ENCODE data around the gene FKBP9.

The FKBP9 gene

DNA sequence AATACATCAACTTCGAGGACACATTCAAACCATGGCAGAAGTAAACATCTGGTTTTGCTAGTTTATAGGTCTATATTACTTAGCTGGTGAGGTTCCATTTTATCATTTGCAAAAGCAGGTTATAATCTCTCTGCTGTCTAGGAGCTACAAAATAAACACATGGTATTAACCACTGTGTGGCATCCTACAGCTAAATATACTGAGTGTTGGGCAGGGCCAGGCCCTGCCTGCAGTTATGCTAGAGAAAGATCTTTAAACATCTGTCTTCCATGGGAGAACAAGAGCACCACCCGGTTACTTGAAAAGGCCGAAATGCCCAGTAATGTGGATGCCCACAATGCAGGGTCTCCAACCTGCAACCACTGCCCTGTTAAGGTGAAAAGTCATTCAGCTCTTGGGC, 20.6 kb upstream of the FKBP9 start:
- H3K27me3 ChIP-seq (ENCODE audit: control insufficient read depth in 1 of 2, insufficient read depth in 2 of 2, low read length in 2 of 2) = no peaks in the 10 kb centered on the region
- no peak overlapping the region for H3K4me3 ChIP-seq (ENCODE audit: low read depth in 1 of 2, low read length in 2 of 2)
- peaks cover 42% of the 10 kb centered on the region for H3K4me1 ChIP-seq (ENCODE audit: insufficient read depth, low read length)
- H3K36me3 ChIP-seq (ENCODE audit: insufficient read depth, low read length) = peaks cover 5% of the 10 kb centered on the region
- no peak overlapping the region for H3K27ac ChIP-seq (ENCODE audit: low read depth, low read length)
- no peak overlapping the region for H3K9ac ChIP-seq (ENCODE audit: low read length)
- no peaks in the 10 kb centered on the region for H3K9me3 ChIP-seq (ENCODE audit: low read length)

DNA sequence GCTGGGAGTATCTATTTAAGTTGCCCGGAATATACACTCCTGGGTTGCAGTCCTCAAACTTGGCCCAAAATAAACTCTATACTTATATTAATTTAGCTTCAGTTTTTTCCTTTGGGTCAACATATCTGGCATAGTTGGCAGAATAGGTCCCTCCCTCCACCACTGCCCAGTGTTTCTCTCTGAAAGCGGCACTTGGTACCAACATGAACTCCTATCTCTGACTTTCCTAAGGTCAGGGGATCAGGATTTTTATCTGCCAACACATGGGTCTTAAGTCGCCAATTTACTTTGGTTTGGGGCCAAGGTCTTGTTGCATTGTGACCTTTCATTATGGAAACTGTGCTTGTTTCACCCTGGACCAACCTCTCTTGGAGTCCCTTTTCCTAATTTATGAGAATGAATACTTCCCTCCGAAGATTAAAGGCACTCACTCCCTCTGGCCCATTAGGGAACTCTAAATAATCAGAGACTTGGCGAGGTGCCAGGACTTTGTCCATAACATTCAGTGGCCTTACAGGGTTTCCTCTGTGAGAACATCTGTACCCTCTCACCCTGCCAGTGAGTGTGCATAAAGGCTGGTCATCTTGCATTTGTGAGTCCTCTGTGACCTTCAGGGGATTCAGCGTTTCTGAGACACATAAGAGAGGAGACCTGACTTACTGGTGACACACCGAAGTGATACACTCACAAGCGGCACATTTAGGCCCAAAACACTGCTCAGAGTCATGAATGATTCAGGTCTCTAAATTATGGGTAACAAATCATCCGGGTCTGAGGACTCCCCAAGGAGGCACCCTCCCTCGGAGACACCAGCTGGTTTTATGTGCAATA, 19.7 kb upstream of the FKBP9 start:
- no peak overlapping the region for H3K4me3 ChIP-seq (ENCODE audit: low read depth in 1 of 2, low read length in 2 of 2)
- peaks cover 42% of the 10 kb centered on the region for H3K4me1 ChIP-seq (ENCODE audit: insufficient read depth, low read length)
- H3K9me3 ChIP-seq (ENCODE audit: low read length) = no peaks in the 10 kb centered on the region
- H3K9ac ChIP-seq (ENCODE audit: low read length) = no peak overlapping the region
- no peak overlapping the region for H3K27ac ChIP-seq (ENCODE audit: low read depth, low read length)
- H3K36me3 ChIP-seq (ENCODE audit: insufficient read depth, low read length) = no peaks in the 10 kb centered on the region
- H3K27me3 ChIP-seq (ENCODE audit: control insufficient read depth in 1 of 2, insufficient read depth in 2 of 2, low read length in 2 of 2) = no peaks in the 10 kb centered on the region

DNA sequence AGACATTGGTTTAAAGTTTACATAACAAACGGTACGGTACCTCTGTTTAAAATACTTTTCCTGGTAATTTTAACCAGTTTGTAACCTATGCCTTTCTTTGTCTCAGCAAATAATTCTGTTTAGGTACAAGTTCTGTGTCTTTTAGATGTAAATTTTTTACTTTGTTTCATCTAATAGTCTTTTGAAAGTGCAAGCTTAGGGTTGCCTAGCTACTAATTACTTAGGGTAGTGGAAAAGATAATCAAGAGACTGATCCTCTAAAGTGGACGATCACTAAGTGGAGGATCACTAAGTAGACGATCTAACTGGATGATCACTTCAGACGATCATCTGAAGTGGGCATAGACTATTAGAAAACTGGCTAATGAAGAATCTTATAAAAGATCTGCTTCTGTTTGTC, 16.1 kb upstream of the FKBP9 start:
- Histone ChIP-seq H3K27me3 (ENCODE audit: control insufficient read depth in 1 of 2, insufficient read depth in 2 of 2, low read length in 2 of 2) (no peaks in the 10 kb centered on the region), H3K4me3 (ENCODE audit: low read depth in 1 of 2, low read length in 2 of 2) (peak overlapping the region; percentile 92 to 93), H3K4me1 (ENCODE audit: insufficient read depth, low read length) (peaks cover 48% of the 10 kb centered on the region), H3K27ac (ENCODE audit: low read depth, low read length) (peak overlapping the region; percentile 94), H3K9me3 (ENCODE audit: low read length) (no peaks in the 10 kb centered on the region), H3K9ac (ENCODE audit: low read length) (peak overlapping the region; percentile 69), H3K36me3 (ENCODE audit: insufficient read depth, low read length) (no peaks in the 10 kb centered on the region)

DNA sequence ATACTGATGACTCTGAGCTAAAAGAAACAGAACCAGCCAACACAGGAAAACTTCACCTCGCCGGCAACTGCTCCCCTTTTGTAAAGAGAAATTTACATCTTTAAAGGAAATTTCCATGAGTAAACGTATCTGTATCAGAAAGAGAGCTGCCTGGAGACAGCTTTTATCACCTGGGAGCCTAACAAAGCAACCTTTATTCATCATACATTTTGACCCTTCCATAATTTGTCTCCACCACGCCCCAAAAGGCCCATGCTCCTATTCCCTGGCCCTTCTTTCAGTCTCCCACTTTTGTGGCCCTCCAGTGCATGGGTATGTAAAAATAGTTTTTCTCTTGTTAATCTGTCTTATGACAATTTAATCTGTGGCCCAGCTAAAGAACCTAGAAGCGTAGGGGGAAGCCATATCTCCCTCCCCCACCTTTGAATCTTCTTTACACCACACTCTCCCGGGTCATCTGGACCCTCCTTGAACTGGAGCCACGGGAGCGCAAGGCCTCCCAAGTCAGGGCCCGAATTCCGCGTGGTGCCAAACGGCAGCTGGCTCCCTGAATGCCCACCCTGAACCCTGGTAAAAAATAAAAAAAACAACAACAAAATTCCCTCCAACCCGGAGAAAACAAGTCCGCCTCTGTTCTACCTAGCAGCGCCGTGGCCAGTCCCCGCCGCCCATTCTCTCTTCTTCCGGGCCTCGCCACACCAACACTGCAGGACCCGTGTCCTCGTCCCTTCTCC, 15.4 kb upstream of the FKBP9 start:
- peaks cover 41% of the 10 kb centered on the region for H3K4me1 ChIP-seq (ENCODE audit: insufficient read depth, low read length)
- H3K9ac ChIP-seq (ENCODE audit: low read length) = peak overlapping the region; percentile 69
- no peaks in the 10 kb centered on the region for H3K9me3 ChIP-seq (ENCODE audit: low read length)
- no peaks in the 10 kb centered on the region for H3K27me3 ChIP-seq (ENCODE audit: control insufficient read depth in 1 of 2, insufficient read depth in 2 of 2, low read length in 2 of 2)
- H3K4me3 ChIP-seq (ENCODE audit: low read depth in 1 of 2, low read length in 2 of 2) = peak overlapping the region; percentile 92 to 93
- H3K27ac ChIP-seq (ENCODE audit: low read depth, low read length) = peak overlapping the region; percentile 94
- H3K36me3 ChIP-seq (ENCODE audit: insufficient read depth, low read length) = no peaks in the 10 kb centered on the region

DNA sequence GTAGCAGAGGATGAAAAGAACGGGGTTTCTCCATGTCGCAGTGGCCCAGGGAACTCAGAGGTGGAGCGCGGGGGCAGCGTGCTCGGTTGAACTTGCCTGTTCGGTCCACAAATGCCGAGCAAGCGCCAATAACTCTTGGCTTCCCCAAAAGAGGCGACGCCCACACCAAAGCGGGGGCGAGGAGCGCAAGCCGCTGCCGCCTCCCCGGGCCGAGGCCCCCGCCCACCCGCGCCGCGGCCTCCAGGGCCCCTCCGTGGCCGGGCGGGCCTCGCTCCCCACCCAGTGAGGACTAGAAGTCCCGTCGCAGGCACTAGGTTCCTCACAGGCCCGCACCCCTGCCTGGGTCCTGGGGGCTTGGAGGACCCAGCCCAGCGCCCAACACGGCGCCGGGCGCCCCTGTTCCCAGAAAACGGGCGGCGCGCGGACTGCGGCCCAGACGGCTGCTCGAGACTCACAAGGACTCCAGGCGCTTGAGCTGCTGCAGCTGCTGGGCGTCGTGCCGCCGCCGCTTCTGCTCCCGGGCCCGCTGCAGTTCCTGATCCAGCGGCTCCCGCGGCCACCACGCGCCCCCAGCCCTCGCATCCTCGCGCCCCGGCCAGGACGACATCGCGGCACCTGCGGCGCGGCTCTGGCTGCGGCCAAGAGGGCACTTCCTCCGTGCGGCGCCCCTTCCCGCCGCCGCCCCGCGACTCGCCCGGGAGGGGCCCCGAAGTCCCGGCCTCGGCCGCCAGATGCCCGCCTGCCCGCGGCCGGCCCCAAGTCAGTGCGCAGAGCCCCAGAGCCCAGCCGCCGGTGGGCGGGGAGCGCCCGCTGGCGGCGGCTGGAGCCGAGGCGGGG, 14.6 kb upstream of the FKBP9 start:
- H3K9ac ChIP-seq (ENCODE audit: low read length) = peak overlapping the region; percentile 69
- H3K4me3 ChIP-seq (ENCODE audit: low read depth in 1 of 2, low read length in 2 of 2) = peak overlapping the region; percentile 92 to 93
- peaks cover 33% of the 10 kb centered on the region for H3K4me1 ChIP-seq (ENCODE audit: insufficient read depth, low read length)
- no peaks in the 10 kb centered on the region for H3K36me3 ChIP-seq (ENCODE audit: insufficient read depth, low read length)
- H3K27me3 ChIP-seq (ENCODE audit: control insufficient read depth in 1 of 2, insufficient read depth in 2 of 2, low read length in 2 of 2) = no peaks in the 10 kb centered on the region
- peak overlapping the region; percentile 94 for H3K27ac ChIP-seq (ENCODE audit: low read depth, low read length)
- no peaks in the 10 kb centered on the region for H3K9me3 ChIP-seq (ENCODE audit: low read length)

DNA sequence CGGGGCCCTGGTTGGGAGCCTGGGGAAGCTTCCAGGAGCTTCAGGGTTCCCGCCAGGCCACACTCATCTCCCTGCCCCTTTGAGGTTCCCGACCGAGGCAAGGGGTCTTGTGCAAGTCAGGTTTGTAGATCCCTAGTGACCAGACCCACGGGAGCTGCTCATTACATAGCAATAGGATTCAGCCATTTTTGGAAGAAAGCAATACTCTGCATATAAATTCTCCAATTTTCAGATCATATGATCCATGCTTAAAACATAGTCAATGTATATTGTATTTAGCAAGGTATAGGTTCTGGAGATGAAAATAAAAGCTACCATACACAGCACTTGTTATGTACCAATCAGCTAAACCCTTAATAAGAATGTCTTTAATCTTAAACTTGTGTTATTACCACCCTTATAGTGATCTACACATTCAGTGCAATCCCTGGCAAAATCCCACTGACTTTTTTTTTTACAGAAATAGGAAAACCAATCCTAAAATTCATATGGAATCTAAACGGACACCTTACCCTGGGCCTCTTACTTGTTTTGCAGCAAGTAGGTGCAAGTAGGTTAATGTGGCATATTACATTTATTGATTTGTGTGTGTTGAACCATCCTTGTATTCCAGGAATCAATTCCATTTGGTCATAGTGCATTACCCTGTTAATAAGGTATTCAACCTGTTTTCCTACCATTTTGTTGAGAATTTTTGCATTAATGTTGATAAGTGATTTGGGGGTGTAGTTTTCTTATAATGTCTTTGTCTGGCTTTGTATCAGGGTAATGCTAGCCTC, 13.8 kb upstream of the FKBP9 start:
- no peaks in the 10 kb centered on the region for H3K27me3 ChIP-seq (ENCODE audit: control insufficient read depth in 1 of 2, insufficient read depth in 2 of 2, low read length in 2 of 2)
- peaks cover 26% of the 10 kb centered on the region for H3K4me1 ChIP-seq (ENCODE audit: insufficient read depth, low read length)
- H3K27ac ChIP-seq (ENCODE audit: low read depth, low read length) = peak overlapping the region; percentile 94
- H3K9me3 ChIP-seq (ENCODE audit: low read length) = no peaks in the 10 kb centered on the region
- H3K36me3 ChIP-seq (ENCODE audit: insufficient read depth, low read length) = no peaks in the 10 kb centered on the region
- peak overlapping the region in 1 of 2 donors; percentile 25 for H3K4me3 ChIP-seq (ENCODE audit: low read depth in 1 of 2, low read length in 2 of 2)
- no peak overlapping the region for H3K9ac ChIP-seq (ENCODE audit: low read length)

DNA sequence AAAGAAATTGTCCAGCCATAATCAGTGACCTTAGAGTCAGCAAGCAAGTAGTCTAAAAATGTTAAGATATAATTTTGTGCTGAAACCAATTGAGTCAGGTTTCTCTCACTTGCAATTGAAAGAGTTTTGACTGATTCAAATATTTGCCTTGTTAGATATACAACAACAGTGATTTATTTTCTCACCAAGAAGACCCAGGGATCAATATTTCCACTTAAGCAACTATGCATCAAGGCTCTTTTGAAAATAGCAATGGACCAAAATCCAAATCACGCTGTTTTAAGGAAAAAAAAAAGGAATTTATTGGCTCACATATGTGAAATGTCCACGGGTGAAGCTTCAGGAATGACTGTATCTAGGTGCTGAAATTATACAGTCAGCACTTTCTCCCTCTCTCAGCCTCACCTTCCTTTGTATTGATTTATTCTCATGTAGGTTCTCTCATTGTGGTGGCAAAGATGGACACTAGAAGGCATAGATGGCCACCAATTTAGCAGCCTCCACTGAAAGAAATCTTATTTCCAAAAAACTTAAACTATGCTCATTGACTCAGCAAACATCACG, 9.7 kb upstream of the FKBP9 start:
- H3K9ac ChIP-seq (ENCODE audit: low read length) = no peak overlapping the region
- no peaks in the 10 kb centered on the region for H3K36me3 ChIP-seq (ENCODE audit: insufficient read depth, low read length)
- no peaks in the 10 kb centered on the region for H3K27me3 ChIP-seq (ENCODE audit: control insufficient read depth in 1 of 2, insufficient read depth in 2 of 2, low read length in 2 of 2)
- H3K4me3 ChIP-seq (ENCODE audit: low read depth in 1 of 2, low read length in 2 of 2) = no peak overlapping the region
- peaks cover 6% of the 10 kb centered on the region for H3K4me1 ChIP-seq (ENCODE audit: insufficient read depth, low read length)
- no peaks in the 10 kb centered on the region for H3K9me3 ChIP-seq (ENCODE audit: low read length)
- H3K27ac ChIP-seq (ENCODE audit: low read depth, low read length) = no peak overlapping the region

DNA sequence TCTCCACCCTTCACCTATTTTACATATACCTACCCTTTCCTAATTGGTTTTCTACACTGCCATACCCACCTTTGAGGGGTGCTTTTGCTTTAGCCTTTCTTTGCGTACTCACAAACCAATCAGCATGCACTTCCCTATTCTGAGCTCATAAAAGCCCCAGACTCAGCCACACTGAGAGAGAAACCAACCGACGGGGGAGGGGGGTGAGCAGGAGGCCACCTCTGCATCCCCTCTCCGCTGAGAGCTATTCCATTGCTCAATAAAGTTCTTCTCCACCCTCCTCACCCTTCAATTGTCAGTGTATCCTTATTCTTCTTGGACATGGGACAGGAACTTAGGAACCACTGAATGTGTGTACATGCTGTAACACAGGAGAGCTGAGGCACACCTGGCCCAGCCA, 9.0 kb upstream of the FKBP9 start:
- no peak overlapping the region for H3K4me3 ChIP-seq (ENCODE audit: low read depth in 1 of 2, low read length in 2 of 2)
- no peaks in the 10 kb centered on the region for H3K27me3 ChIP-seq (ENCODE audit: control insufficient read depth in 1 of 2, insufficient read depth in 2 of 2, low read length in 2 of 2)
- H3K9me3 ChIP-seq (ENCODE audit: low read length) = no peaks in the 10 kb centered on the region
- no peaks in the 10 kb centered on the region for H3K36me3 ChIP-seq (ENCODE audit: insufficient read depth, low read length)
- H3K4me1 ChIP-seq (ENCODE audit: insufficient read depth, low read length) = peaks cover 5% of the 10 kb centered on the region
- H3K9ac ChIP-seq (ENCODE audit: low read length) = no peak overlapping the region
- no peak overlapping the region for H3K27ac ChIP-seq (ENCODE audit: low read depth, low read length)

DNA sequence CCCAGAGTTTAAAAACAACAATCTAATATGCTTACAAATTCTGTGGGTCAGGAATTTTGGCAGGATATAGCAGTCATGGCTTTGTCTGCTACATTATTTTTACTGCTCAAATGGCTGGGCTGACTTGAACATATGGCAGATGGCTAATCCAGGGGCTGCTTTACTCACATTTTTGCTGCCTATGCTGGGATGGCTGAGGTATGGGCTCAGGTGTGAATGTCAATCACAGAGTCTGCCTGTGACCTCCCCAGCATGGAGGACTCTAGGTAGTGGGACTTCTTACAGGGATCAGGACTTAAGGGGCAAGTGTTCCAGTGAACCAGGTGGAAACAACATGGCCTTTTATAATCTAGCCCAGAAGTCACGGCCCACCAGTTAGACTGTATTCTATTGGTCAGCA, 4.4 kb upstream of the FKBP9 start:
- Histone ChIP-seq H3K9me3 (ENCODE audit: low read length) (no peaks in the 10 kb centered on the region), H3K9ac (ENCODE audit: low read length) (no peak overlapping the region), H3K4me3 (ENCODE audit: low read depth in 1 of 2, low read length in 2 of 2) (no peak overlapping the region), H3K27ac (ENCODE audit: low read depth, low read length) (no peak overlapping the region), H3K4me1 (ENCODE audit: insufficient read depth, low read length) (no peaks in the 10 kb centered on the region), H3K27me3 (ENCODE audit: control insufficient read depth in 1 of 2, insufficient read depth in 2 of 2, low read length in 2 of 2) (no peaks in the 10 kb centered on the region), H3K36me3 (ENCODE audit: insufficient read depth, low read length) (no peaks in the 10 kb centered on the region)

DNA sequence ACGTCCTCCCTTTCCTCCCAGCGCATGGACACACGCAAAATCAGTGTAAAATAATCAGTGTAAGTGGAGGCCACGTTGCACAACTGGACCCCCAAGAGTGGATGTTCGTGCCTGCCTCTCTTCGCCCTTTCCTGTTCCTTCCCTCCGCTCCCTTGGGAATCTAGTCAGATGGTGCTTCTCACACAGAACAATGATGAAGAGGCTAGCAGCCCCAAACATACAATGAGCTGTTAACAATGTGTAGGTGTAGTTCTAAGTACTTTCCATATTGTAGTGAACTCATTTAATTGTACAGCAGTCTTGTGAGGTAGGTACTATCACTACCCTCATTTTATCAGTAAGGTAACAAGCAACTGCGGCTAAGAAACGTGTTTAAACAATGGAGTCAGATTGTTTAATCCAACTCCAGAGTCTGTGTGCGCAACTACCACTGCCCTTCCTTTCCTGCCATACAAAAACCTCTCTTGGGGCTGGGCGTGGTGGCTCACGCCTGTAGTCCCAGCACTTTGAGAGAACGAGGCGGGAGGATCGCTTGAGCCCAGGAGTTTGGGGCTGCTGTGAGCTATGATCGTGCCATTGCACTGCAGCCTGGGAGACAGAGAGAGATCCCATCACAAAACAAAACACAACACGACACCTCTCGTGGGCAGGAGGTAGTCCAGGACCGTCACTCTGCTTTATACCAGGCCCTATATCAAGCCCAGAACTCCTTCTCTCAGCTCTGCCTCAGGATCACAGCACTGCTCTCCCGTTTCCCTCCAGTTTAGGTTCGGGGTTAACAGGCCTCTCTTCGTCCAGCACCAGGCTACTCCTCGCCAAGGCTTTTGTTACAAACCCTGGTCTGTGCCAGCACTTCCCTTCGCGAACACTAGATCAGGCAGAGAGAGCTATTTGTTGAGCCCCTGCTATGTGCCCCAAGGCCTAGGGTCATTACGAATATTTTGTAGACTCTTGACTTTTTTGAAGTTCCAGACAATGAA, 1.1 kb downstream of the FKBP9 start:
- peak overlapping the region; percentile 36 for H3K9ac ChIP-seq (ENCODE audit: low read length)

More for the DNA sequence above, 1.1 kb downstream of the FKBP9 start:
- Histone ChIP-seq H3K27ac (ENCODE audit: low read depth, low read length) (peak overlapping the region; percentile 87), H3K36me3 (ENCODE audit: insufficient read depth, low read length) (no peaks in the 10 kb centered on the region), H3K27me3 (ENCODE audit: control insufficient read depth in 1 of 2, insufficient read depth in 2 of 2, low read length in 2 of 2) (no peaks in the 10 kb centered on the region), H3K4me3 (ENCODE audit: low read depth in 1 of 2, low read length in 2 of 2) (peak overlapping the region; percentile 58 to 88), H3K9me3 (ENCODE audit: low read length) (no peaks in the 10 kb centered on the region), H3K4me1 (ENCODE audit: insufficient read depth, low read length) (peaks cover 9% of the 10 kb centered on the region)
